Mucosa of descending colon (tissue), 3 donors: Measurements from ENCODE around the gene OR2T3. TPM values are rescaled to one million over a fixed set of nuclear protein-coding genes. Genes with fewer than 3 reads are reported as not detected.
"Not testable (repeated sequence)": the region's sequence is repeated elsewhere in the genome, so short reads cannot be mapped to it uniquely, and the experiment has no call there.

ENCODE experiments used
- ATAC-seq: fragments of 200-7000 bp; cut with Tn5 transposase; one replicate; pipeline ENCODE4 v1.9.1; 2020; ENCODE audit warnings: mild to moderate bottlenecking, moderate library complexity
- DNase-seq, 3 donors: peaks; one replicate each; pipeline ENCODE4 v3.0.0-alpha.2; 2020
- H3K36me3 ChIP-seq: fragments of 200-600 bp; one replicate; pipeline ENCODE4 v1.8.0; 2021; ENCODE audit warnings: low read depth, mild to moderate bottlenecking
- H3K4me1 ChIP-seq: fragments of 200-600 bp; one replicate; pipeline ENCODE4 v1.8.0; 2021; ENCODE audit warnings: low read depth, mild to moderate bottlenecking
- H3K4me3 ChIP-seq: fragments of 200-600 bp; one replicate; pipeline ENCODE4 v1.8.0; 2021; ENCODE audit warnings: mild to moderate bottlenecking
- H3K9me3 ChIP-seq: fragments of 200-600 bp; one replicate; pipeline ENCODE4 v1.8.0; 2021; ENCODE audit warnings: mild to moderate bottlenecking
- CTCF ChIP-seq: fragments of 200-600 bp; IDR thresholded peaks from one replicate; pipeline ENCODE4 v1.8.0; 2022; ENCODE audit warnings: antibody characterized with exemption, mild to moderate bottlenecking
- intact Hi-C, 2 donors: fragments of 100-400 bp; cut with DNase I in 1 of 2; cut with micrococcal nuclease in 1 of 2; formaldehyde crosslinking; loops; one replicate each; pipeline versions ENCODE4 v1.11.0 to v1.11.1; 2022; cut with DNase I, micrococcal nuclease
- total RNA-seq, 3 donors: library from RNA; stranded (reverse); fragmentation: NEBNext Ultra II Directional in 2 of 3; extraction: Animal tissue kit (Norgen Biotek cat#: 25700) in 2 of 3; gene quantifications; one replicate each; pipeline versions ENCODE4 v1.2.1 to v1.2.4, GENCODE V29; 2021 to 2023
- donor health status: DM: no; HTN: no; CAD: no; lungs with moderate emphysema.
- donor health status: DM: no; HTN: no; CAD: no.
- donor health status: DM: no; HTN: yes; CAD: no.

OR2T3 gene
- total RNA-seq, 3 donors from 2014 or later = not detected

DNA sequence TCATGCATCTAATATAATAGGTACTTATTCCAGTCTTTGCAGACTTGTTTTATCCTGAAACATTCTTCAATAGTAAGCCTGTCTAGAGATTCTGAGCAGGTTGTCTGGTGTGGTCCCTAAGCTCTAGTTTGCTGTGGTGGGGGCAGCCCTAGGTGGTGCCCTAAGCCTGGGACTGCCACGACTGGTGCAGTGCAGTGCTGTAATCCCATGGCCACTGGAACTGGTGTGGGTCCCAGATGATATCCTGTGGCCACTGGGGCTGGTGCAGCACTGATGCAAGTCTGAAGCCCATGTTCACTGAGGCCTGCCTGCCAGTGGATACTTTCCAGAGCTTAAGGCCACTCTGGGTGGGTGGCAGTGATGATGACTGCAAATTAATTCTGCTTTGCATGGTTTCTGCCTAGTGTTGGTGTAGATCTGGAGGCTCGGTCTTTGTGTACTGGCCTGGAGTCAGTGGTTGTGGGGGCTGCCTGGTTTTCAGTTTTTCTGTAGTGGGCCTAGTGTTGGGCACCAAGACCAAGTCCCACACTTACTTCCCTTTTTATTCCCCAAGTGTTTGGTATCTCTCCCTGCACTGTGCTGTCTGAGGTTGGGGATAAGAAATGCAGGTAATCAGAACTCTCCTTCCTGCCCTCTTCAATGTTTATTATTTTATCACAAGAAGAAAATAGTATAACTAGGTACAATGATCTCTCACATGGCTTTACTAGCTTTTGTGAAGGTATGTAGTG, 27.3 kb downstream of the OR2T3 start:
- H3K4me1 ChIP-seq, intact Hi-C loops, DNase-seq, ATAC-seq, H3K36me3 ChIP-seq, H3K4me3 ChIP-seq, H3K9me3 ChIP-seq: not testable (repeated sequence)

DNA sequence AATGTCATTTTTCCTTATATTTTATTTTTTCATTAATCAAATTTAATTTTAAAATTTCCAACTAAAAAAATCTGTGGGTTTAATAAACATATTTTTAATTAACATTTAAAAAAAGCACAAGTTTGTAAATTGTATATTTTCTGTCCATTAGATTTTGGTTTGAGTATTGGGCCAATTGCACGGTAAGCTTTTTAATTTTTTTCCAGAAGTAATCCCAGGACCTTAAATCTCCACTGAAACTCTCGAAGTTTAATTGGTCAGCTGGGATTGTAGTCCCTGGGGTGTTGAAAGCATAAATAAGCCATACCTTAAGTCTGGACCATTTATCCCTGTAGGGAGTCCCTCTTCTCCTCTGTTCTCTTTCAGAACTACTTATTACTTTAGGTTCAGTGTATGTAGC, 34.6 kb downstream of the OR2T3 start, which contains the start of gene OR2G6:
Gene OR2G6, plus strand, starts transcription at position 301 of the 400 bp plus-strand sequence. CDS start 13,574 bp downstream, outside the sequence.
- H3K9me3 ChIP-seq, intact Hi-C loops, DNase-seq, H3K36me3 ChIP-seq, ATAC-seq, H3K4me1 ChIP-seq, H3K4me3 ChIP-seq: not testable (repeated sequence)

GRCh38 chr1:248510217-248510616, 37.1 kb downstream of the OR2T3 start:
- H3K4me1 ChIP-seq, intact Hi-C loops, H3K4me3 ChIP-seq, H3K36me3 ChIP-seq, H3K9me3 ChIP-seq, ATAC-seq, DNase-seq: not testable (repeated sequence)

DNA sequence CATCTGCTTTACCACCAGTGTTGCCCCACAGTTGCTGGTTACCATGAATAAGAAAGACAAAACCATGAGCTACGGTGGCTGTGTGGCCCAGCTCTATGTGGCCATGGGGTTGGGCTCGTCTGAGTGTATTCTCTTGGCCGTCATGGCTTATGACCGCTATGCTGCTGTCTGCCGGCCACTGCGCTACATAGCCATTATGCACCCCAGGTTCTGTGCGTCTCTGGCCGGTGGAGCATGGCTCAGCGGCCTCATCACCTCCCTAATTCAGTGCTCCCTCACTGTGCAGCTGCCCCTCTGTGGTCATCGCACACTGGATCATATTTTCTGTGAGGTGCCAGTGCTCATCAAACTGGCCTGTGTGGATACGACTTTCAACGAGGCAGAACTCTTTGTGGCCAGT, 48.7 kb downstream of the OR2T3 start:
- no peak for TF ChIP-seq CTCF
- H3K36me3 ChIP-seq = no peaks in the 10 kb centered on the region
- H3K9me3 ChIP-seq = peaks cover 12% of the 10 kb centered on the region

More for the DNA sequence above, 48.7 kb downstream of the OR2T3 start:
- peak in 1 of 3 donors; percentile 20 for DNase-seq
- no peaks in the 10 kb centered on the region for H3K4me1 ChIP-seq
- ATAC-seq = no peak
- intact Hi-C loops = no loop called here
- no peak overlapping the region for H3K4me3 ChIP-seq

Other genes starting within 250 kb of the OR2T3 start
- not detected for gene OR2M4, start 241.9 kb upstream of the OR2T3 start, total RNA-seq
- gene OR2T33, start 195.4 kb upstream of the OR2T3 start, total RNA-seq = not detected
- gene OR2T12, start 169.9 kb upstream of the OR2T3 start, total RNA-seq = not detected
- not detected for gene OR2M7, start 148.8 kb upstream of the OR2T3 start, total RNA-seq
- not detected for gene OR14C36, start 124.6 kb upstream of the OR2T3 start, total RNA-seq
- not detected for gene OR2T4, start 111.7 kb upstream of the OR2T3 start, total RNA-seq
- not detected for gene OR2T6, start 97.6 kb upstream of the OR2T3 start, total RNA-seq
- gene OR2T1, start 70.3 kb upstream of the OR2T3 start, total RNA-seq = not detected
- gene OR2T2, start 27.7 kb upstream of the OR2T3 start, total RNA-seq = not detected
- gene OR2T5, start 15.2 kb downstream of the OR2T3 start, total RNA-seq = not detected
- not detected for gene OR2G6, start 34.7 kb downstream of the OR2T3 start, total RNA-seq
- gene OR2T29, start 89.4 kb downstream of the OR2T3 start, total RNA-seq = not detected
- gene OR2T34, start 101.4 kb downstream of the OR2T3 start, total RNA-seq = not detected
- gene OR2T10, start 124.3 kb downstream of the OR2T3 start, total RNA-seq = not detected
- not detected for gene OR2T11, start 161.7 kb downstream of the OR2T3 start, total RNA-seq
- not detected for gene OR2T35, start 171.9 kb downstream of the OR2T3 start, total RNA-seq
- gene OR2T27, start 182.2 kb downstream of the OR2T3 start, total RNA-seq = not detected
- not detected for gene OR14I1, start 229.4 kb downstream of the OR2T3 start, total RNA-seq